Urinary bladder (tissue), 4 donors: Measurements from ENCODE around the gene ROBO1. TPM values are rescaled to one million over a fixed set of nuclear protein-coding genes. Genes with fewer than 3 reads are reported as not detected.

Experiments used
- DNase-seq: peaks from one replicate; pipeline ENCODE4 v3.0.0-alpha.2; 2015; ENCODE audit errors: extremely low spot score
- H3K27ac ChIP-seq: one replicate; pipeline ENCODE4 v1.5.1; 2013; ENCODE audit warnings: low read depth, mild to moderate bottlenecking, moderate library complexity
- H3K36me3 ChIP-seq: one replicate; pipeline ENCODE4 v1.6.1; 2013; ENCODE audit warnings: mild to moderate bottlenecking, moderate library complexity; ENCODE audit not compliant: insufficient read depth
- H3K4me1 ChIP-seq: one replicate; pipeline ENCODE4 v1.6.1; 2013; ENCODE audit warnings: mild to moderate bottlenecking, moderate library complexity; ENCODE audit not compliant: insufficient read depth
- H3K4me3 ChIP-seq: one replicate; pipeline ENCODE4 v1.5.1; 2013; ENCODE audit warnings: low read depth, low read length
- whole genome bisulfite sequencing: extraction: QIAGEN DNeasy Blood & Tissue Kit; methylation state at CpG from one replicate; pipeline ENCODE4 v1.1.7; 2013; 5-methylcytosine and 5-hydroxymethylcytosine counted together
- polyA plus RNA-seq: library from polyadenylated mRNA; stranded (reverse); fragments of 200-250 nt; gene quantifications from one replicate; pipeline ENCODE4 v1.2.3, GENCODE V29; 2013
- total RNA-seq: library from RNA; depleted of rRNA; stranded (reverse); fragments of >200 nt; gene quantifications from one replicate; pipeline ENCODE4 v1.2.3, GENCODE V29; 2014
- donor health status: healthy with polysubstance abuse.
- donor health status: healthy.

The ROBO1 gene
- total and polyA plus RNA-seq, 2 donors = 14.0 to 67.0 TPM

DNA sequence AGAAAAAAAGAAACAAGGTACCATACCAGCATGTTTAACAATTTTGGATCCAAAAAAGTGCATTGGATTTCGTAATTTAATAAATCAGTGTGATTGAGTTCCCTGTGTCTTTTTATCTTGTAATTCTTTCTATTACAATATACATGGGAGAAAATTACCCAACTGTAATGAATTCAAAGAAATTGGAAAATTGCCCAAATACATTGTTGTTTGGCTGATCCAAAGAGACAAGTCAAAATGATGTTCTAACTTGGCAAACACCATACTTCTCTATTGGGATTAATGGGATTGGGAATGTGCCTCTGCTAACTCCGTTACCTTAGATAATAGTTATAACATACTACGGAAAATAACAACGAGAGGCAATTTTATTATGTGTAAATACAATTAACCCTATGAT is 1097.1 kb downstream of the ROBO1 start:
- Histone ChIP-seq H3K4me3 (no peak overlapping the region), H3K36me3 (no peaks in the 10 kb centered on the region), H3K27ac (no peak overlapping the region), H3K4me1 (no peaks in the 10 kb centered on the region)
- no peak for DNase-seq
- 82% methylated on average over 4 of the region's 4 CpGs for WGBS

DNA sequence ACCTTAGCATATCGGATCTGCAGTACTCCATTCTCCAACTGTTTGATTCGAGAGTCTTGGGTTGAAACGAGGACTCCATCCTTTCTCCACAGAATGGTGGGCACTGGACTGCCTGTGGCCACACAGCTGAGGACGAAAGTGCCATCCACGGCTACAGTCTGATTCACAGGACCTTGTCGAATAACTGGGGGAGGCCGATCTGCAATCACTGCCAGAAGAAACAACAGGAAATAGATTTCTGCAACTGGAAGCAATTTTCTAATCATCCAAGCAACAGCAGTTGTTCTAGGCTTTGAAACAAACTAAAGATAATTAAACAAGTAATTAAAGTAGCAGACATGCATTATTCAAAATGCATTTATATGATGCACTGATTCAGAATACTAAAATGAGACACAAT is 1097.7 kb downstream of the ROBO1 start:
- Histone ChIP-seq H3K4me1 (no peaks in the 10 kb centered on the region), H3K36me3 (no peaks in the 10 kb centered on the region), H3K27ac (no peak overlapping the region), H3K4me3 (no peak overlapping the region)
- no peak for DNase-seq
- 92% methylated on average over 7 of the region's 7 CpGs for WGBS

- no peak for DNase-seq
- no peaks in the 10 kb centered on the region for H3K4me1 ChIP-seq
- H3K27ac ChIP-seq = no peak overlapping the region
- no peaks in the 10 kb centered on the region for H3K36me3 ChIP-seq
- WGBS = 43% methylated on average over 2 of the region's 2 CpGs
- no peak overlapping the region for H3K4me3 ChIP-seq
These were observed 1099.5 kb downstream of the ROBO1 start for GRCh38 chr3:78668302-78668701.

DNA sequence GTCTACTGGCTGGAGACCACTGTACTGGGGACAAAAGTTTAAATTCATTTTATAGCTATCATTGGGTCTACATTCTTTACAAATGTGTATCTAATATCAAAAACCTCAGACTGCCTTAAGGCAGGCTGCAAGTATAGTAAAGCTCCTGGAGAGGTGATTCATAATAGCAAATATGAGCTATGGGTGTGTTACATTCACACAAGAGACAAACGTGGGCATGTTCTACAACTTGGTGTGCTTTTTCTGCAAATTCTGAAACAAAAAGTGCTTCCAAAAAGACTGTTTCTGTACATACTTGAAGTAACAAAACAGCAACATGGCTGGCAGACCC is 1101.4 kb downstream of the ROBO1 start:
- Histone ChIP-seq H3K4me3 (no peak overlapping the region), H3K27ac (no peak overlapping the region), H3K4me1 (no peaks in the 10 kb centered on the region), H3K36me3 (no peaks in the 10 kb centered on the region)
- no peak for DNase-seq
- 67% methylated on average over 1 of the region's 1 CpG for WGBS

DNA sequence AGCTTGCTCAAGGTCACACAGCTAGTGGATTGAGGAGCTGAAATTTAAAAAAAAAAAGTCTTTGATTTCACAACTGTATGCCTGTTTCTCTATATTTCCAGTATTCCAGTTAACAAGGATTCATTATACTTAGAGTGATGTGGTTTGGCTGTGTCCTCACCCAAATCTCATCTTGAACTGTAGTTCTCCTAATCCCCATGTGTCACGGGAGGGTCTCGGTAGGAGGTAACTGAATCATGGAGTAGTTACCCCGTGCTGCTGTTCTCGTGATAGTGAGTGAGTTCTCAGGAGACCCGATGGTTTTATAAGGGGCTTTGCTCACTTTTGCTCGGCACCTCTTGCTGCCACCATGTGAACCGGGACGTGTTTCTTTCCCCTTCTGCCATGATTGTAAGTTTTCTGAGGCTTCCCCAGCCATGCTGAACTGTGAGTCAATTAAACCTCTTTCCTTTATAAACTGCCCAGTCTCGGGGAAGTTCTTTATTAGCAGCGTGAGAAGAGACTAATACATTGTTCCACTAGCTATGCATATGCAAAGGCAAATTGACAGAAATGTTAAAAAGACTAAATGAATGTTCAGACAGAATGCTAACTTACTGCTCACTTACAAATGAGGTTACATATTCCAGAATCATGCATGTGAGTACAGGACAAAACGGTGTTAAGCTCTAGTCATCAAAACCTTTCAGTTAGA is 1101.9 kb downstream of the ROBO1 start:
- no peak for DNase-seq
- Histone ChIP-seq H3K27ac (no peak overlapping the region), H3K36me3 (no peaks in the 10 kb centered on the region), H3K4me3 (no peak overlapping the region), H3K4me1 (no peaks in the 10 kb centered on the region)
- WGBS = 85% methylated on average over 11 of the region's 11 CpGs

DNA sequence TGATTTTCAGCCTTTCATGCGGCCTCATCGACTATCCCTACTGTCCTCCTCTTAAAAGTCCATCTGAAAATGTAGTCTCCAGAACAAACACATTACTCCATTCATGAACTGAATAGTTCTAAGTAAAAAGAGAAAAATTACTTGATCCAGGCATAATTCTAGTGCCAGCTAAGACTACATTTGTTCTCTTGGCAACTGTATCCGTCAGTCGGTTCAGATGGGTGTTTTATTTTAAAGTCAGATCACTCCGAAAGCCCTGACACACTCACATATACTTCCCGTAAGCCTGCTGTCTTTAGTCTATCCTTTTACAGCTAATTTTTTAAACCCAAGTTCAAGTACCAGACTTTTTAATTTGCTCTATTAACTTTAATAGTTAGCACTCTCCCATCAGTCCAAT is 1102.7 kb downstream of the ROBO1 start:
- 88% methylated on average over 6 of the region's 6 CpGs for WGBS

GRCh38 chr3:78660957-78661356 is 1106.8 kb downstream of the ROBO1 start:
- Histone ChIP-seq H3K27ac (no peak overlapping the region), H3K4me1 (no peaks in the 10 kb centered on the region), H3K36me3 (no peaks in the 10 kb centered on the region), H3K4me3 (no peak overlapping the region)
- no peak for DNase-seq
- 63% methylated on average over 6 of the region's 6 CpGs for WGBS

More for the DNA sequence above, 1102.7 kb downstream of the ROBO1 start:
- DNase-seq = no peak
- Histone ChIP-seq H3K27ac (no peak overlapping the region), H3K4me1 (no peaks in the 10 kb centered on the region), H3K4me3 (no peak overlapping the region), H3K36me3 (no peaks in the 10 kb centered on the region)

DNA sequence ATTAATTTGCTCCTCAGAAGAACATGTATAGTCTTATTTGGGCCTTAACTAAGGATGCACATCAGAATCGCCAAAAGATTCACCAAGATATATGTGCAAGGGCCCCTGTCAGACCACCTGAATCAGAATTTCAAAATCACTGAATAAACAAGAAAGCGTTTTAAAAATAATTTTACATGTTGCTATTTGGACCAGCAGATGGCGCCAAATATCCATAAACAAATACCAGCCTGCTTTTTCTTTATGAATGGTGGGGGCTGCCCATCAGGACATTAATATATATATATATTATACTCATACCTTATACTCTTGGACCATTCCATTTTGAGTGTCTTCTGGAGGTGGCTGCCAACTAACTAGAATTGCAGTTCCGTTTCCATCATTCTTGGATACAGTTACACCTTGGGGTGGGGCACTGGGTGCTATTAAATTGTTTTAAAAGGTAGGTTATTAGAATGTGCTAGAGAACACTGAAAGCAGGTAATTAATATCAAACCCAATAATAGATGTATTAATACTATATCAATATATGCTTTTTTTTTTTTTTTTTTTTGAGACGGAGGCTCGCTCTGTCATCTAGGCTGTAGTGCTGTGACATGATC is 1108.3 kb downstream of the ROBO1 start:
- no peaks in the 10 kb centered on the region for H3K4me1 ChIP-seq
- DNase-seq = no peak
- WGBS = 52% methylated on average over 6 of the region's 6 CpGs
- no peak overlapping the region for H3K4me3 ChIP-seq
- no peak overlapping the region for H3K27ac ChIP-seq
- H3K36me3 ChIP-seq = no peaks in the 10 kb centered on the region

- H3K4me1 ChIP-seq = no peaks in the 10 kb centered on the region
- 22% methylated on average over 2 of the region's 2 CpGs for WGBS
- H3K36me3 ChIP-seq = no peaks in the 10 kb centered on the region
- no peak overlapping the region for H3K27ac ChIP-seq
- H3K4me3 ChIP-seq = no peak overlapping the region
- DNase-seq = no peak
These were observed 1120.1 kb downstream of the ROBO1 start for GRCh38 chr3:78647726-78648125.

- DNase-seq = peak; percentile 59
- H3K27ac ChIP-seq = no peak overlapping the region
- no peak overlapping the region for H3K4me3 ChIP-seq
- no peaks in the 10 kb centered on the region for H3K4me1 ChIP-seq
- WGBS = 51% methylated on average over 4 of the region's 4 CpGs
- no peaks in the 10 kb centered on the region for H3K36me3 ChIP-seq
These were observed 1122.0 kb downstream of the ROBO1 start for GRCh38 chr3:78645628-78646310.

- Histone ChIP-seq H3K4me1 (no peaks in the 10 kb centered on the region), H3K4me3 (no peak overlapping the region), H3K36me3 (no peaks in the 10 kb centered on the region), H3K27ac (no peak overlapping the region)
- no peak for DNase-seq
- WGBS = 48% methylated on average over 1 of the region's 1 CpG
These were observed 1123.0 kb downstream of the ROBO1 start for GRCh38 chr3:78644847-78645246.

DNA sequence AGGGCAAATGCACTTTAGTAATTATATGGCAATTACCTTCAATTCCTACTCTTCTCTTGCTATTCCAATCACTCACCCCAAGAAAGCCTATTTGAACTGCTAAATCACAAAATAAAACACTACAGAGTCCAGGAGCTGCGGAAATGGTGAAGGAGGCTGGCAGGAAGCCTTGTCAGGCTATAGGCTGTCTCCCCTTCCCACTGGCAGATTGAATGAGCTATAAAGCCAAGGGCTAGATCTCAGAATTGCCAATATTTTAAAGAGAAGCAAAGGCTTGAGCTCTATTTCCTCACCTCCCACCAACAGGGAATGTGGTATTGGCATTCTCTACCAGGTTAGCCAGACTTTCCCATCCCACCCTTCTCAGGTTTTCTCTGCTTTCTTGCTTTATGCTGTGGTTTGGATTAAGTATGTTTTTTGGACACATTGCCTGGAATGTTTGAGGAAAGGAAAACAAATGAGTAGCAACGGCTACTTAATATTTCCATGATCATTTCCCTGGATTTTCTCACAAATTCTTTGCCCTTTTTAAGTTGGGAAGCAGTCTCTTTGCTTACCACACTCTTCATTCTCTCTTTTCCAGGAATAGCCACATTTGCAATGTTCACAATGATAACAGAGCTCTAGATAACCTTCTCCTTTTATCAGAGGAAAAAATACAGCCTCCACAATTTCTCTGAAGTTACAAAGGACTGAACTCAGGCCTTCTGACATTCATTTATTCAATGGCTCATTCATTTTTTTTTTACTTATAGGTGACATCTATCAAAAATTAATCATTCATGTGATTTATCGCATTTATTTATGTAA is 1125.4 kb downstream of the ROBO1 start:
- Histone ChIP-seq H3K4me3 (no peak overlapping the region), H3K4me1 (no peaks in the 10 kb centered on the region), H3K27ac (no peak overlapping the region), H3K36me3 (no peaks in the 10 kb centered on the region)
- no peak for DNase-seq
- WGBS = 49% methylated on average over 3 of the region's 3 CpGs

- no peak for DNase-seq
- WGBS = 82% methylated on average over 2 of the region's 2 CpGs
- H3K36me3 ChIP-seq = no peaks in the 10 kb centered on the region
These were observed 1126.1 kb downstream of the ROBO1 start for GRCh38 chr3:78641703-78642102.

More at GRCh38 chr3:78641703-78642102, 1126.1 kb downstream of the ROBO1 start:
- Histone ChIP-seq H3K27ac (no peak overlapping the region), H3K4me3 (no peak overlapping the region), H3K4me1 (no peaks in the 10 kb centered on the region)
